Measurements from ENCODE around the gene REM2. TPM values are rescaled to one million over a fixed set of nuclear protein-coding genes. Genes with fewer than 3 reads are reported as not detected.
A peak's percentile ranks its signal among the peaks of the same experiment; 100 is the strongest.

Gene REM2
- total RNA-seq, 2 donors from 2014 or later, result 0.93 to 1.1 TPM

GRCh38 chr14:22884076-22884737 lies 1.2 kb downstream of the REM2 start:
- DNase-seq (ENCODE audit: low spot score in 2 of 2), result no peak
- H3K9me3 Mint-ChIP-seq, result no peaks in the 10 kb centered on the region
- H3K27ac Mint-ChIP-seq, result peak overlapping the region; percentile 1
- ATAC-seq, result no peak
- H3K36me3 Mint-ChIP-seq, result no peaks in the 10 kb centered on the region

GRCh38 chr14:22884738-22885523 lies 1.9 kb downstream of the REM2 start:
- H3K27ac Mint-ChIP-seq, result no peak overlapping the region
- no peaks in the 10 kb centered on the region for H3K9me3 Mint-ChIP-seq
- no peak for ATAC-seq
- no peaks in the 10 kb centered on the region for H3K36me3 Mint-ChIP-seq
- no peak for DNase-seq (ENCODE audit: low spot score in 2 of 2)

GRCh38 chr14:22885975-22886374 lies 3.0 kb downstream of the REM2 start:
- DNase-seq (ENCODE audit: low spot score in 2 of 2) (no peak), ATAC-seq (no peak)
- no peak overlapping the region for H3K27ac Mint-ChIP-seq
- H3K9me3 Mint-ChIP-seq, result no peaks in the 10 kb centered on the region
- H3K36me3 Mint-ChIP-seq, result no peaks in the 10 kb centered on the region

GRCh38 chr14:22886500-22887259 lies 3.7 kb downstream of the REM2 start:
- Mint-ChIP-seq H3K27ac (peak overlapping the region; percentile 65 to 96), H3K9me3 (no peaks in the 10 kb centered on the region), H3K36me3 (no peaks in the 10 kb centered on the region)
- ATAC-seq, result peak; percentile 69 to 80
- DNase-seq (ENCODE audit: low spot score in 2 of 2), result peak; percentile 63 to 82

GRCh38 chr14:22887260-22887989 lies 4.4 kb downstream of the REM2 start:
- DNase-seq (ENCODE audit: low spot score in 2 of 2) (peak in 1 of 2 donors; percentile 28), ATAC-seq (peak; percentile 4 to 60)
- Mint-ChIP-seq H3K9me3 (no peaks in the 10 kb centered on the region), H3K36me3 (no peaks in the 10 kb centered on the region), H3K27ac (peak overlapping the region; percentile 65 to 96)

GRCh38 chr14:22887990-22888378 lies 5.0 kb downstream of the REM2 start:
- Mint-ChIP-seq H3K27ac (no peak overlapping the region), H3K36me3 (no peaks in the 10 kb centered on the region), H3K9me3 (no peaks in the 10 kb centered on the region)
- ATAC-seq, result peak in 1 of 2 donors; percentile 33
- peak in 1 of 2 donors; percentile 50 for DNase-seq (ENCODE audit: low spot score in 2 of 2)

- Mint-ChIP-seq H3K27ac (no peak overlapping the region), H3K36me3 (no peaks in the 10 kb centered on the region), H3K9me3 (no peaks in the 10 kb centered on the region)
- no peak for ATAC-seq
- DNase-seq (ENCODE audit: low spot score in 2 of 2), result no peak
These were observed 5.6 kb downstream of the REM2 start for GRCh38 chr14:22888662-22889061.

GRCh38 chr14:22890416-22890815 lies 7.4 kb downstream of the REM2 start:
- Mint-ChIP-seq H3K27ac (no peak overlapping the region), H3K36me3 (no peaks in the 10 kb centered on the region), H3K9me3 (no peaks in the 10 kb centered on the region)
- DNase-seq (ENCODE audit: low spot score in 2 of 2), result no peak
- no peak for ATAC-seq

GRCh38 chr14:22892488-22892887 lies 9.5 kb downstream of the REM2 start:
- Mint-ChIP-seq H3K27ac (peak overlapping the region in 1 of 2 donors; percentile 4), H3K36me3 (no peaks in the 10 kb centered on the region), H3K9me3 (no peaks in the 10 kb centered on the region)
- DNase-seq (ENCODE audit: low spot score in 2 of 2) (no peak), ATAC-seq (no peak)

- ATAC-seq (no peak), DNase-seq (ENCODE audit: low spot score in 2 of 2) (no peak)
- no peaks in the 10 kb centered on the region for H3K36me3 Mint-ChIP-seq
- no peak overlapping the region for H3K27ac Mint-ChIP-seq
- H3K9me3 Mint-ChIP-seq, result no peaks in the 10 kb centered on the region
These were observed 10.7 kb downstream of the REM2 start for GRCh38 chr14:22893706-22894105.

GRCh38 chr14:22895402-22895801 lies 12.4 kb downstream of the REM2 start:
- no peaks in the 10 kb centered on the region for H3K9me3 Mint-ChIP-seq
- DNase-seq (ENCODE audit: low spot score in 2 of 2), result no peak
- H3K36me3 Mint-ChIP-seq, result no peaks in the 10 kb centered on the region
- no peak overlapping the region for H3K27ac Mint-ChIP-seq
- no peak for ATAC-seq

GRCh38 chr14:22896356-22896755 lies 13.3 kb downstream of the REM2 start:
- Mint-ChIP-seq H3K9me3 (no peaks in the 10 kb centered on the region), H3K27ac (no peak overlapping the region), H3K36me3 (peaks cover 0 to 5% of the 10 kb centered on the region in 2 donors)
- ATAC-seq (no peak), DNase-seq (ENCODE audit: low spot score in 2 of 2) (no peak)

GRCh38 chr14:22896760-22897159 lies 13.7 kb downstream of the REM2 start:
- DNase-seq (ENCODE audit: low spot score in 2 of 2), result no peak
- Mint-ChIP-seq H3K36me3 (peaks cover 0 to 5% of the 10 kb centered on the region in 2 donors), H3K27ac (no peak overlapping the region), H3K9me3 (no peaks in the 10 kb centered on the region)
- ATAC-seq, result no peak

GRCh38 chr14:22897357-22897756 lies 14.3 kb downstream of the REM2 start:
- DNase-seq (ENCODE audit: low spot score in 2 of 2) (no peak), ATAC-seq (no peak)
- H3K9me3 Mint-ChIP-seq, result no peaks in the 10 kb centered on the region
- no peak overlapping the region for H3K27ac Mint-ChIP-seq
- peaks cover 0 to 10% of the 10 kb centered on the region in 2 donors for H3K36me3 Mint-ChIP-seq

- ATAC-seq, result peak; percentile 89 to 98
- H3K27ac Mint-ChIP-seq, result peak overlapping the region; percentile 22 to 91
- H3K9me3 Mint-ChIP-seq, result no peaks in the 10 kb centered on the region
- H3K36me3 Mint-ChIP-seq, result peaks cover 0 to 10% of the 10 kb centered on the region in 2 donors
- no peak for DNase-seq (ENCODE audit: low spot score in 2 of 2)
These were observed 15.5 kb downstream of the REM2 start for GRCh38 chr14:22898302-22899090.

Measured in activated naive CD4-positive, alpha-beta T cell treated with anti-CD3 and anti-CD28 coated beads, Interleukin-2, amount 50 U/mL, for 72 hours (primary cell).